Measurements from ENCODE around the gene FNDC3B.

Gene FNDC3B

DNA sequence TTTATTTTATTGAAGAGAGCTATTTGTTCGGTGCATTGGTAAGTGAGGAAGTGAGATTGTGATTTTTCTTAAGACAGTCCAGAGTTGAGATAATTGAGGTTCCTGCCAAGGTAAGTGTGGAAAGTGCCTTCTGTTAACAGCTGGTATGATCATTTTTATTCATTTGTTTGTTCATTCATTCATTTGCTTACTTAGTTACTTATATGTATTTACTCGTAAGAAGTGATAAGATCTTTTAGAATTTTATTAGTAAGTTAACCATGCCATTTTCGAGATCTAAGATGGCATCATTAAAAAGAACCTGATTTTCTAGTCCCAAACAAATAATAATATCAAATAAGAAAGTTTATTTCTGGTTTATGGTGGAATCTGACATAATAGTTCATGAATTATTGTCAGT is 258.9 kb downstream of the FNDC3B start:
- H3K27me3 ChIP-seq (ENCODE audit: control insufficient read depth in 1 of 2, insufficient read depth in 2 of 2, low read length in 2 of 2): no peaks in the 10 kb centered on the region
- peaks cover 0 to 30% of the 10 kb centered on the region in 2 donors for H3K36me3 ChIP-seq (ENCODE audit: control insufficient read depth in 1 of 2, insufficient read depth in 2 of 2, low read length in 2 of 2)
- H3K9ac ChIP-seq (ENCODE audit: low read depth in 1 of 2, low read length in 2 of 2): no peak overlapping the region
- H3K4me3 ChIP-seq (ENCODE audit: low read depth in 1 of 2, low read length in 2 of 2): no peak overlapping the region
- H3K9me3 ChIP-seq (ENCODE audit: control insufficient read depth in 1 of 2, low read length in 2 of 2): no peaks in the 10 kb centered on the region
- H3K4me1 ChIP-seq (ENCODE audit: control insufficient read depth in 1 of 2, insufficient read depth in 2 of 2, low read length in 2 of 2): no peaks in the 10 kb centered on the region
- H3K27ac ChIP-seq (ENCODE audit: low read depth, low read length): no peak overlapping the region

DNA sequence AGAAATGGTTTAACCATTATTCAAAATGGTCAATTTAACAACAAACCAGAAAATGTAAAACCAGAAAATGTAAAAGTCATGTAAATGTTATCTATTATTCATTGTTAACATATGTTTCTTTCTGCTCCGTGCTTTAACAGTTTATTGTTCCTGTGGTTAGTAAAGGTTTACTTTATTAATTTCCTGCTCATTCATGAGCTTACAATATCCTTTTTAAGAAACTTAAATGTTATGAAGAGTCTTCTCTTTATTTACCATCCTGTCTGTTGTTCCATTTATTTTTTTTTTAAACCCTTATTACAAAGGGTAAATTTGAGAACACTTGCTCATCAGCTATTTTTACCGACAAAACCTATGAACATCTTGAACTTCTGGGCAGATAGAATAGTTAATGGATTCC is 260.8 kb downstream of the FNDC3B start:
- H3K9ac ChIP-seq (ENCODE audit: low read depth in 1 of 2, low read length in 2 of 2): no peak overlapping the region
- no peaks in the 10 kb centered on the region for H3K27me3 ChIP-seq (ENCODE audit: control insufficient read depth in 1 of 2, insufficient read depth in 2 of 2, low read length in 2 of 2)
- peaks cover 0 to 23% of the 10 kb centered on the region in 2 donors for H3K36me3 ChIP-seq (ENCODE audit: control insufficient read depth in 1 of 2, insufficient read depth in 2 of 2, low read length in 2 of 2)
- H3K4me1 ChIP-seq (ENCODE audit: control insufficient read depth in 1 of 2, insufficient read depth in 2 of 2, low read length in 2 of 2): peaks cover 0 to 3% of the 10 kb centered on the region in 2 donors
- H3K9me3 ChIP-seq (ENCODE audit: control insufficient read depth in 1 of 2, low read length in 2 of 2): no peaks in the 10 kb centered on the region
- no peak overlapping the region for H3K27ac ChIP-seq (ENCODE audit: low read depth, low read length)
- no peak overlapping the region for H3K4me3 ChIP-seq (ENCODE audit: low read depth in 1 of 2, low read length in 2 of 2)

- Histone ChIP-seq H3K27ac (ENCODE audit: low read depth, low read length) (no peak overlapping the region), H3K36me3 (ENCODE audit: control insufficient read depth in 1 of 2, insufficient read depth in 2 of 2, low read length in 2 of 2) (peaks cover 0 to 19% of the 10 kb centered on the region in 2 donors), H3K27me3 (ENCODE audit: control insufficient read depth in 1 of 2, insufficient read depth in 2 of 2, low read length in 2 of 2) (no peaks in the 10 kb centered on the region), H3K4me1 (ENCODE audit: control insufficient read depth in 1 of 2, insufficient read depth in 2 of 2, low read length in 2 of 2) (peaks cover 2 to 8% of the 10 kb centered on the region in 2 donors), H3K4me3 (ENCODE audit: low read depth in 1 of 2, low read length in 2 of 2) (no peak overlapping the region), H3K9me3 (ENCODE audit: control insufficient read depth in 1 of 2, low read length in 2 of 2) (no peaks in the 10 kb centered on the region), H3K9ac (ENCODE audit: low read depth in 1 of 2, low read length in 2 of 2) (no peak overlapping the region)
Measured at GRCh38 chr3:172300862-172301261, 261.5 kb downstream of the FNDC3B start.

DNA sequence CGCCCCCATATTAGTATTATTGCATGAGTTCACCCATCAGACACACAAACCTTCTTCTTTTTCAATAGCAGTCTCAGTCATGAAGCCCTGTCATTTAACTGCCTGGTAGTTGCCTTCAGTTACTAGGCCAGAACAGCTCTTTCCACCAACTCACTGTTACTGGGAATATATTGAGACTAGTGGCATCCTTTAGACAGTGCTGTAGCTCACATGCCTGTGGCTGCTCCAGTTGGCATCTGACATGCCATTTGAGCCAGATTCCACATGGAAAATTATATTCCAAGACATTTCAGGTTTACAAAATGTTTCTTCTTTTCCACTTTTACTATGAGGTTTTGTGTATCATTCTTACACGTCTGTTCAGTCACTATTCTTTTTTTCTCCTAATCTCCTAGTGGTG is 262.8 kb downstream of the FNDC3B start:
- Histone ChIP-seq H3K9me3 (ENCODE audit: control insufficient read depth in 1 of 2, low read length in 2 of 2) (no peaks in the 10 kb centered on the region), H3K4me1 (ENCODE audit: control insufficient read depth in 1 of 2, insufficient read depth in 2 of 2, low read length in 2 of 2) (peaks cover 6 to 15% of the 10 kb centered on the region in 2 donors), H3K27me3 (ENCODE audit: control insufficient read depth in 1 of 2, insufficient read depth in 2 of 2, low read length in 2 of 2) (no peaks in the 10 kb centered on the region), H3K36me3 (ENCODE audit: control insufficient read depth in 1 of 2, insufficient read depth in 2 of 2, low read length in 2 of 2) (peaks cover 0 to 11% of the 10 kb centered on the region in 2 donors), H3K27ac (ENCODE audit: low read depth, low read length) (no peak overlapping the region), H3K4me3 (ENCODE audit: low read depth in 1 of 2, low read length in 2 of 2) (no peak overlapping the region), H3K9ac (ENCODE audit: low read depth in 1 of 2, low read length in 2 of 2) (no peak overlapping the region)

- H3K9me3 ChIP-seq (ENCODE audit: control insufficient read depth in 1 of 2, low read length in 2 of 2): no peaks in the 10 kb centered on the region
- H3K27ac ChIP-seq (ENCODE audit: low read depth, low read length): no peak overlapping the region
- H3K4me3 ChIP-seq (ENCODE audit: low read depth in 1 of 2, low read length in 2 of 2): no peak overlapping the region
- peaks cover 6 to 15% of the 10 kb centered on the region in 2 donors for H3K4me1 ChIP-seq (ENCODE audit: control insufficient read depth in 1 of 2, insufficient read depth in 2 of 2, low read length in 2 of 2)
- H3K9ac ChIP-seq (ENCODE audit: low read depth in 1 of 2, low read length in 2 of 2): no peak overlapping the region
- peaks cover 0 to 20% of the 10 kb centered on the region in 2 donors for H3K36me3 ChIP-seq (ENCODE audit: control insufficient read depth in 1 of 2, insufficient read depth in 2 of 2, low read length in 2 of 2)
- no peaks in the 10 kb centered on the region for H3K27me3 ChIP-seq (ENCODE audit: control insufficient read depth in 1 of 2, insufficient read depth in 2 of 2, low read length in 2 of 2)
Measured at GRCh38 chr3:172303181-172303580, 263.8 kb downstream of the FNDC3B start.

- no peak overlapping the region for H3K4me3 ChIP-seq (ENCODE audit: low read depth in 1 of 2, low read length in 2 of 2)
- H3K36me3 ChIP-seq (ENCODE audit: control insufficient read depth in 1 of 2, insufficient read depth in 2 of 2, low read length in 2 of 2): peaks cover 0 to 26% of the 10 kb centered on the region in 2 donors
- H3K27me3 ChIP-seq (ENCODE audit: control insufficient read depth in 1 of 2, insufficient read depth in 2 of 2, low read length in 2 of 2): no peaks in the 10 kb centered on the region
- H3K27ac ChIP-seq (ENCODE audit: low read depth, low read length): no peak overlapping the region
- H3K4me1 ChIP-seq (ENCODE audit: control insufficient read depth in 1 of 2, insufficient read depth in 2 of 2, low read length in 2 of 2): peaks cover 6 to 15% of the 10 kb centered on the region in 2 donors
- H3K9ac ChIP-seq (ENCODE audit: low read depth in 1 of 2, low read length in 2 of 2): no peak overlapping the region
- no peaks in the 10 kb centered on the region for H3K9me3 ChIP-seq (ENCODE audit: control insufficient read depth in 1 of 2, low read length in 2 of 2)
Measured at GRCh38 chr3:172303941-172304558, 264.7 kb downstream of the FNDC3B start.

DNA sequence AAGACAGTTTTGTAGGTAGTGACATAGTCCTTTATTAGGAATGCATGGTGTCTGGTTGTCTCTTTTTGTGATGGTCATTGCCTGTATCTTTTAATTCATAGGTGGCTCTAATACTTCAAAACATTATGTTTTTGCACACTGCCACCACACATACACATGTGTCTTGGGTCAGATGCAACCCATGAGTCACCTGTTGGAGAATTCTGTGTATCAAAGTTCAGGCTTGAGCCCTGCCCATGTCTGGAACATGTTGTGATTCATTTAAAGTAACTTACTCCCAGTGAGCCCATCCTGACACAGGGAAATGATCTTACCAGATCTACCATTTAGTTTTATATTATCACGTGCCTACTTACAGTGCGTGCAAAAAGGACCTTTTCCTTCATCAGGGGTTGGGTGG is 266.2 kb downstream of the FNDC3B start:
- Histone ChIP-seq H3K27me3 (ENCODE audit: control insufficient read depth in 1 of 2, insufficient read depth in 2 of 2, low read length in 2 of 2) (no peaks in the 10 kb centered on the region), H3K9ac (ENCODE audit: low read depth in 1 of 2, low read length in 2 of 2) (no peak overlapping the region), H3K9me3 (ENCODE audit: control insufficient read depth in 1 of 2, low read length in 2 of 2) (no peaks in the 10 kb centered on the region), H3K4me3 (ENCODE audit: low read depth in 1 of 2, low read length in 2 of 2) (no peak overlapping the region), H3K36me3 (ENCODE audit: control insufficient read depth in 1 of 2, insufficient read depth in 2 of 2, low read length in 2 of 2) (peaks cover 0 to 38% of the 10 kb centered on the region in 2 donors), H3K27ac (ENCODE audit: low read depth, low read length) (no peak overlapping the region), H3K4me1 (ENCODE audit: control insufficient read depth in 1 of 2, insufficient read depth in 2 of 2, low read length in 2 of 2) (peaks cover 6 to 15% of the 10 kb centered on the region in 2 donors)

DNA sequence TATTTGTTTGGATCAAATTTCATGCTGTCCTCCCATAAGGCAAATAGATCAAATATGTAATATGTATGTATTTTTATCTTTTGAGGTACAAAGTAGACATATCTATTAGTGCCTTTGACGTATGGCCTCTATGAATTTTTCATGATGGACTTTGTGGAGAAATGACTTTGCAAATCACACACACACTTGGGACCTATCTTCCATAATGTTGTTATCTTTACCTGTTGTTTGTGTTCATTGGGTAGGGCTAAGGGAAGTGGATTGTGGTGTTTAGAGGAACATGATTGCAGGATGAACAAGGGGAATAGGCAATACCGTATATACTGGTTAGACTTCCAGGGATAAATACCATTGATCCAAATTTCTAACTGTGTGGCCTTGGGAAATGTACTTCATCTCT is 266.6 kb downstream of the FNDC3B start:
- Histone ChIP-seq H3K27me3 (ENCODE audit: control insufficient read depth in 1 of 2, insufficient read depth in 2 of 2, low read length in 2 of 2) (no peaks in the 10 kb centered on the region), H3K36me3 (ENCODE audit: control insufficient read depth in 1 of 2, insufficient read depth in 2 of 2, low read length in 2 of 2) (peaks cover 1 to 38% of the 10 kb centered on the region in 2 donors), H3K27ac (ENCODE audit: low read depth, low read length) (no peak overlapping the region), H3K9ac (ENCODE audit: low read depth in 1 of 2, low read length in 2 of 2) (no peak overlapping the region), H3K9me3 (ENCODE audit: control insufficient read depth in 1 of 2, low read length in 2 of 2) (no peaks in the 10 kb centered on the region), H3K4me1 (ENCODE audit: control insufficient read depth in 1 of 2, insufficient read depth in 2 of 2, low read length in 2 of 2) (peaks cover 6 to 15% of the 10 kb centered on the region in 2 donors), H3K4me3 (ENCODE audit: low read depth in 1 of 2, low read length in 2 of 2) (no peak overlapping the region)

DNA sequence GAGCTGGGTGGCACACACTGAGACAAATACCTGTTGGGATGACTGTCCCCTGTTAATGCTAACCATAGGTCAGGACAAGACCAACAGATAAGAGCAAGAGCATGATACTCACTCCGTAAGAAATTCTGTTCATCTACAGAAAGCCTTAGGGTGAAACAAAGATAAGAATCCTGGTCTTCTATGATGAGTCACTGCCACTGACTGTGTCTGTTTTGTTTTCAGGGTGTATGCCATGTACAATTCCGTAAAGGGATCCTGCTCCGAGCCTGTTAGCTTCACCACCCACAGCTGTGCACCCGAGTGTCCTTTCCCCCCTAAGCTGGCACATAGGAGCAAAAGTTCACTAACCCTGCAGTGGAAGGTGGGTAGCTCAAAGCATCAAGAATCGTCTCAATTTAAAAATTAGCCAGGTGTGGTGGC is 267.8 kb downstream of the FNDC3B start:
- Histone ChIP-seq H3K9ac (ENCODE audit: low read depth in 1 of 2, low read length in 2 of 2) (no peak overlapping the region), H3K27ac (ENCODE audit: low read depth, low read length) (no peak overlapping the region), H3K9me3 (ENCODE audit: control insufficient read depth in 1 of 2, low read length in 2 of 2) (no peaks in the 10 kb centered on the region), H3K36me3 (ENCODE audit: control insufficient read depth in 1 of 2, insufficient read depth in 2 of 2, low read length in 2 of 2) (peaks cover 5 to 45% of the 10 kb centered on the region in 2 donors), H3K27me3 (ENCODE audit: control insufficient read depth in 1 of 2, insufficient read depth in 2 of 2, low read length in 2 of 2) (no peaks in the 10 kb centered on the region), H3K4me1 (ENCODE audit: control insufficient read depth in 1 of 2, insufficient read depth in 2 of 2, low read length in 2 of 2) (peaks cover 6 to 15% of the 10 kb centered on the region in 2 donors), H3K4me3 (ENCODE audit: low read depth in 1 of 2, low read length in 2 of 2) (no peak overlapping the region)

- no peak overlapping the region for H3K27ac ChIP-seq (ENCODE audit: low read depth, low read length)
- no peaks in the 10 kb centered on the region for H3K9me3 ChIP-seq (ENCODE audit: control insufficient read depth in 1 of 2, low read length in 2 of 2)
- H3K36me3 ChIP-seq (ENCODE audit: control insufficient read depth in 1 of 2, insufficient read depth in 2 of 2, low read length in 2 of 2): peaks cover 5 to 52% of the 10 kb centered on the region in 2 donors
- H3K9ac ChIP-seq (ENCODE audit: low read depth in 1 of 2, low read length in 2 of 2): no peak overlapping the region
- H3K27me3 ChIP-seq (ENCODE audit: control insufficient read depth in 1 of 2, insufficient read depth in 2 of 2, low read length in 2 of 2): no peaks in the 10 kb centered on the region
- peaks cover 6 to 15% of the 10 kb centered on the region in 2 donors for H3K4me1 ChIP-seq (ENCODE audit: control insufficient read depth in 1 of 2, insufficient read depth in 2 of 2, low read length in 2 of 2)
- H3K4me3 ChIP-seq (ENCODE audit: low read depth in 1 of 2, low read length in 2 of 2): no peak overlapping the region
Measured at GRCh38 chr3:172309059-172309458, 269.7 kb downstream of the FNDC3B start.

Data from duodenal mucosa (tissue), 2 donors.